ENCODE measurements around the gene MTHFD2L. TPM values are rescaled to one million over a fixed set of nuclear protein-coding genes. Genes with fewer than 3 reads are reported as not detected.

Gene MTHFD2L
- total RNA-seq, 1 experiment from 2014 or later = 9.4 TPM

- TF ChIP-seq ATF2 (CRISPR knock-in tag; IDR thresholded peaks at IDR 0.05; ENCODE audit: borderline replicate concordance, low read depth) = no peak
- no peak for TF ChIP-seq ESRRA (CRISPR knock-in tag; IDR thresholded peaks at IDR 0.05; ENCODE audit: borderline replicate concordance)
- no peak for TF ChIP-seq ZNF512 (CRISPR knock-in tag; IDR thresholded peaks at IDR 0.05; ENCODE audit: borderline replicate concordance)
These were observed 133.6 kb downstream of the MTHFD2L start (continued) for GRCh38 chr4:74291471-74291870.

GRCh38 chr4:74292111-74292870, 134.4 kb downstream of the MTHFD2L start:
- ChIA-PET CTCF (interaction anchor here (0.8 kb wide), 1 partner anchor 501 kb away, joined by 3 read pairs; no protein-coding TSS in a partner anchor), POLR2A (no interaction called here)
- no peaks in the 10 kb centered on the region for H3K4me1 Mint-ChIP-seq
- H3K36me3 Mint-ChIP-seq = no peaks in the 10 kb centered on the region
- no peaks in the 10 kb centered on the region for H3K9me3 Mint-ChIP-seq
- no peak for DNase-seq (ENCODE audit: low spot score)
- ATAC-seq = no peak
- TF ChIP-seq ZNF317 (CRISPR knock-in tag; IDR thresholded peaks at IDR 0.05; ENCODE audit: borderline replicate concordance, low read depth) (no peak), MAX (CRISPR knock-in tag; IDR thresholded peaks at IDR 0.05) (no peak), MXD4 (CRISPR knock-in tag; IDR thresholded peaks at IDR 0.05; ENCODE audit: borderline replicate concordance) (no peak), ZNF121 (CRISPR knock-in tag; IDR thresholded peaks at IDR 0.05) (no peak), GRHL2 (CRISPR knock-in tag; IDR thresholded peaks at IDR 0.05; ENCODE audit: insufficient replicate concordance, severe bottlenecking) (no peak), ZNF416 (CRISPR knock-in tag; IDR thresholded peaks at IDR 0.05) (no peak)
- no peaks in the 10 kb centered on the region for H3K27me3 Mint-ChIP-seq (ENCODE audit: low read depth)
- H3K4me3 Mint-ChIP-seq = no peak overlapping the region
- H3K27ac Mint-ChIP-seq = no peak overlapping the region

GRCh38 chr4:74293558-74293957, 135.6 kb downstream of the MTHFD2L start:
- POLR2A ChIA-PET = no interaction called here
- CTCF ChIA-PET = no interaction called here
- Mint-ChIP-seq H3K27me3 (ENCODE audit: low read depth) (no peaks in the 10 kb centered on the region), H3K27ac (no peak overlapping the region), H3K4me1 (no peaks in the 10 kb centered on the region), H3K9me3 (no peaks in the 10 kb centered on the region), H3K4me3 (no peak overlapping the region), H3K36me3 (no peaks in the 10 kb centered on the region)
- DNase-seq (ENCODE audit: low spot score) (no peak), ATAC-seq (no peak)
- no peak for TF ChIP-seq ZNF281 (CRISPR knock-in tag; IDR thresholded peaks at IDR 0.05)
- TF ChIP-seq ZNF671 (CRISPR knock-in tag; IDR thresholded peaks at IDR 0.05) = no peak
- no peak for TF ChIP-seq HMGA2 (CRISPR knock-in tag; IDR thresholded peaks at IDR 0.05)
- TF ChIP-seq ATF6 (CRISPR knock-in tag; IDR thresholded peaks at IDR 0.05) = no peak
- TF ChIP-seq SMAD4 (CRISPR knock-in tag; IDR thresholded peaks at IDR 0.05) = no peak
- no peak for TF ChIP-seq AFF4 (CRISPR knock-in tag; IDR thresholded peaks at IDR 0.05; ENCODE audit: borderline replicate concordance)
- TF ChIP-seq ZBTB21 (CRISPR knock-in tag; IDR thresholded peaks at IDR 0.05; ENCODE audit: borderline replicate concordance) = no peak
- TF ChIP-seq ZNF263 (CRISPR knock-in tag; IDR thresholded peaks at IDR 0.05; ENCODE audit: low read depth) = no peak
- no peak for TF ChIP-seq ATF1 (CRISPR knock-in tag; IDR thresholded peaks at IDR 0.05)
- TF ChIP-seq ATF2 (CRISPR knock-in tag; IDR thresholded peaks at IDR 0.05; ENCODE audit: borderline replicate concordance, low read depth) = no peak
